ENCODE data around the gene RAB26. TPM values are rescaled to one million over a fixed set of nuclear protein-coding genes. Genes with fewer than 3 reads are reported as not detected.

The RAB26 gene
- total and polyA plus RNA-seq, 2 of the 13 experiments (the other 11 are each of a cell fraction or from before 2014, with no cell fraction given) = 0.86 to 3.6 TPM

DNA sequence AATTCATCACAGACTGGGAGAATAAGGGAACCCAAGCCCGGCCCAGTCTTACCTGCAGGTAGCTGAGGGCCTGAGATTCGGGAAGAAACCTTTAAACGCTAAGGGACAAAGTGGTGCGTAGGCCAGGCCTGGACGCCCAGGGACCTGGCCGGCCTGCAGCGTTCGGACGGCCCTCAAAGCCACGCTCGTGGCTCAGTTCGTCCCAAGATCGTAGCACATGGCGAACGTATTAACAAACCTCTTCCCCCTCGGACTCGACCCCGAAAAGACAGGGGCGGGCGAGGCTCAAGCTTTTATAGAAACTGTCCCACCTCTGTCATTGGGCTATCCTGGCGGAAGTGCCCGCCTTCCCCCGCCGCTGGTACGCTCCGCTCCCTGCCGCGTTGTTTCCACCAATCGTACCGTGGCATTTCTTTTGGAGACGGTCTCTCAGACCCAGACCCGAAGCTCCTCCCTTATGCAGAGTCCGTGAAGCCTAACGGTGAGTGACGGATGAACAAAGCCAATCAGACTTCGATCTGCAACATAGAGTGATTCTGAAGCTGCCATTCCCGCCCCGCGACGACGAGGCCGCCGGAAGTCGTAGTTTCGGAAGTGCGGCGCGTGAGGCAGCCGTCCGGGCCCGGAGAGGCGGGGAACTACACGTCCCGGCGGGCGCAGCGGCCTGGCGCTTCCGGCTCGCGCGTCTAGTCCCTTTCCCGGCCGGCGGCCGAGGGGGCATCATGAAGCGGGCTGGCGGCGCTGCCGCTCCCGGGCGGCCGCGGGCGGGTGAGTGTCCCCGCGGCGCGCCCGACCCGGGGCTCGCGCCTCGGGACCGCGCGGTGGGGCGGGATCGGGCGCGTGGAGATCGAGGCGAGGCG lies 6.9 kb downstream of the RAB26 start, which contains the start of gene TRAF7 (continued):
- TF ChIP-seq, protein P1, sequence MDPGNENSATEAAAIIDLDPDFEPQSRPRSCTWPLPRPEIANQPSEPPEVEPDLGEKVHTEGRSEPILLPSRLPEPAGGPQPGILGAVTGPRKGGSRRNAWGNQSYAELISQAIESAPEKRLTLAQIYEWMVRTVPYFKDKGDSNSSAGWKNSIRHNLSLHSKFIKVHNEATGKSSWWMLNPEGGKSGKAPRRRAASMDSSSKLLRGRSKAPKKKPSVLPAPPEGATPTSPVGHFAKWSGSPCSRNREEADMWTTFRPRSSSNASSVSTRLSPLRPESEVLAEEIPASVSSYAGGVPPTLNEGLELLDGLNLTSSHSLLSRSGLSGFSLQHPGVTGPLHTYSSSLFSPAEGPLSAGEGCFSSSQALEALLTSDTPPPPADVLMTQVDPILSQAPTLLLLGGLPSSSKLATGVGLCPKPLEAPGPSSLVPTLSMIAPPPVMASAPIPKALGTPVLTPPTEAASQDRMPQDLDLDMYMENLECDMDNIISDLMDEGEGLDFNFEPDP (CRISPR knock-in tag; conservative IDR thresholded peaks at IDR 0.05) = 0 out of 2 replicates have a peak, but pooled peaks have one; percentile 82
- TF ChIP-seq ZNF441 (CRISPR knock-in tag; IDR thresholded peaks at IDR 0.05; ENCODE audit: borderline replicate concordance) (peak; percentile 73; the same call in 1 of the 2 replicates), ZKSCAN5 (CRISPR knock-in tag; IDR thresholded peaks at IDR 0.05) (no peak), FOXK2 (IDR thresholded peaks at IDR 0.05) (peak; percentile 48; the same call in 1 of the 2 replicates), DRAP1 (CRISPR knock-in tag; IDR thresholded peaks at IDR 0.05) (peak; percentile 100), ZNF577 (CRISPR knock-in tag; IDR thresholded peaks at IDR 0.05; ENCODE audit: borderline replicate concordance, low read depth) (no peak), ZNF570 (CRISPR knock-in tag; IDR thresholded peaks at IDR 0.05; ENCODE audit: borderline replicate concordance) (no peak), PPARG (CRISPR knock-in tag; conservative IDR thresholded peaks at IDR 0.05) (0 out of 2 replicates have a peak, but pooled peaks have one; percentile 10), TBL1XR1 (IDR thresholded peaks at IDR 0.05; ENCODE audit: borderline replicate concordance, low read length, partially characterized antibody) (peak; percentile 26), FOXP1 (IDR thresholded peaks at IDR 0.05) (no peak), FOXP1 (CRISPR knock-in tag; IDR thresholded peaks at IDR 0.05) (0 out of 2 replicates have a peak, but pooled peaks have one; percentile 14), NONO (IDR thresholded peaks at IDR 0.05) (no peak), NONO (CRISPR knock-in tag; conservative IDR thresholded peaks at IDR 0.05) (peak; percentile 67; the same call in 1 of the 2 replicates), GTF3A (CRISPR knock-in tag; conservative IDR thresholded peaks at IDR 0.05) (0 out of 2 replicates have a peak, but pooled peaks have one; percentile 34), POLR2AphosphoS2 (IDR thresholded peaks at IDR 0.05; ENCODE audit: low read depth, low read length) (peak; percentile 98), POGK (CRISPR knock-in tag; conservative IDR thresholded peaks at IDR 0.05) (peak; percentile 87), BCL6 (CRISPR knock-in tag; IDR thresholded peaks at IDR 0.05) (peak; percentile 34; the same call in 1 of the 2 replicates), ZFP90 (CRISPR knock-in tag; IDR thresholded peaks at IDR 0.05; ENCODE audit: borderline replicate concordance) (peak; percentile 68; the same call in 1 of the 2 replicates), TFDP2 (CRISPR knock-in tag; IDR thresholded peaks at IDR 0.05) (peak; percentile 86), TARDBP (CRISPR knock-in tag; IDR thresholded peaks at IDR 0.05) (peak; percentile 86; the same call in 1 of the 2 replicates)
- TF ChIP-seq, protein P2, sequence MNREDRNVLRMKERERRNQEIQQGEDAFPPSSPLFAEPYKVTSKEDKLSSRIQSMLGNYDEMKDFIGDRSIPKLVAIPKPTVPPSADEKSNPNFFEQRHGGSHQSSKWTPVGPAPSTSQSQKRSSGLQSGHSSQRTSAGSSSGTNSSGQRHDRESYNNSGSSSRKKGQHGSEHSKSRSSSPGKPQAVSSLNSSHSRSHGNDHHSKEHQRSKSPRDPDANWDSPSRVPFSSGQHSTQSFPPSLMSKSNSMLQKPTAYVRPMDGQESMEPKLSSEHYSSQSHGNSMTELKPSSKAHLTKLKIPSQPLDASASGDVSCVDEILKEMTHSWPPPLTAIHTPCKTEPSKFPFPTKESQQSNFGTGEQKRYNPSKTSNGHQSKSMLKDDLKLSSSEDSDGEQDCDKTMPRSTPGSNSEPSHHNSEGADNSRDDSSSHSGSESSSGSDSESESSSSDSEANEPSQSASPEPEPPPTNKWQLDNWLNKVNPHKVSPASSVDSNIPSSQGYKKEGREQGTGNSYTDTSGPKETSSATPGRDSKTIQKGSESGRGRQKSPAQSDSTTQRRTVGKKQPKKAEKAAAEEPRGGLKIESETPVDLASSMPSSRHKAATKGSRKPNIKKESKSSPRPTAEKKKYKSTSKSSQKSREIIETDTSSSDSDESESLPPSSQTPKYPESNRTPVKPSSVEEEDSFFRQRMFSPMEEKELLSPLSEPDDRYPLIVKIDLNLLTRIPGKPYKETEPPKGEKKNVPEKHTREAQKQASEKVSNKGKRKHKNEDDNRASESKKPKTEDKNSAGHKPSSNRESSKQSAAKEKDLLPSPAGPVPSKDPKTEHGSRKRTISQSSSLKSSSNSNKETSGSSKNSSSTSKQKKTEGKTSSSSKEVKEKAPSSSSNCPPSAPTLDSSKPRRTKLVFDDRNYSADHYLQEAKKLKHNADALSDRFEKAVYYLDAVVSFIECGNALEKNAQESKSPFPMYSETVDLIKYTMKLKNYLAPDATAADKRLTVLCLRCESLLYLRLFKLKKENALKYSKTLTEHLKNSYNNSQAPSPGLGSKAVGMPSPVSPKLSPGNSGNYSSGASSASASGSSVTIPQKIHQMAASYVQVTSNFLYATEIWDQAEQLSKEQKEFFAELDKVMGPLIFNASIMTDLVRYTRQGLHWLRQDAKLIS (CRISPR knock-in tag; IDR thresholded peaks at IDR 0.05) = peak; percentile 89
